GM12878 (cell line): ENCODE measurements around the gene AUNIP. TPM values are rescaled to one million over a fixed set of nuclear protein-coding genes. Genes with fewer than 3 reads are reported as not detected.

ENCODE experiments used
- BACH1 ChIP-seq: fragments of 450-650 bp; IDR thresholded peaks from 2 replicates; pipeline ENCODE4 v1.6.1; 2017; ENCODE audit warnings: mild to moderate bottlenecking, borderline replicate concordance
- HDAC2 ChIP-seq: fragments of 200-600 bp; sonication (generic); IDR thresholded peaks from 2 replicates; pipeline ENCODE4 v1.6.1; 2017
- LARP7 ChIP-seq: fragments of 450-650 bp; IDR thresholded peaks from 2 replicates; pipeline ENCODE4 v1.6.1; 2017; ENCODE audit warnings: mild to moderate bottlenecking
- MLLT1 ChIP-seq: fragments of 450-650 bp; IDR thresholded peaks from 2 replicates; pipeline ENCODE4 v1.6.1; 2016; ENCODE audit warnings: mild to moderate bottlenecking
- MXI1 ChIP-seq: fragments of 150-350 bp; IDR thresholded peaks from 2 replicates; pipeline ENCODE4 v1.6.1; 2011; ENCODE audit warnings: low read depth, mild to moderate bottlenecking, inconsistent platforms, low read length, improper control_type of control experiment
- POLR2AphosphoS5 ChIP-seq: IDR thresholded peaks from 2 replicates; pipeline ENCODE4 v1.6.1; 2011; ENCODE audit warnings: mild to moderate bottlenecking, low read length, inconsistent platforms
- POU2F2 ChIP-seq: IDR thresholded peaks from 3 replicates; pipeline ENCODE4 v1.6.1; 2011; ENCODE audit warnings: low read depth, mild to moderate bottlenecking, low read length, borderline replicate concordance
- RAD21 ChIP-seq: IDR thresholded peaks from 2 replicates; pipeline ENCODE4 v1.6.1; 2011; ENCODE audit warnings: mild to moderate bottlenecking, low read depth, low read length, moderate library complexity; ENCODE audit not compliant: insufficient read depth
- STAT3 ChIP-seq: IDR thresholded peaks from 2 replicates; pipeline ENCODE4 v1.6.1; 2011; ENCODE audit warnings: low read depth, low read length, improper control_type of control experiment
- TARDBP ChIP-seq: IDR thresholded peaks from 2 replicates; pipeline ENCODE4 v1.6.1; 2016; ENCODE audit warnings: borderline replicate concordance
- WRNIP1 ChIP-seq: IDR thresholded peaks from 2 replicates; pipeline ENCODE4 v1.6.1; 2011; ENCODE audit warnings: low read depth, low read length, improper control_type of control experiment, borderline replicate concordance
- YY1 ChIP-seq: IDR thresholded peaks from 2 replicates; pipeline ENCODE4 v1.6.1; 2011; ENCODE audit warnings: low read depth, mild to moderate bottlenecking, low read length
- ZNF622 ChIP-seq: fragments of 450-650 bp; IDR thresholded peaks from 2 replicates; pipeline ENCODE4 v1.6.1; 2017; ENCODE audit warnings: mild to moderate bottlenecking, inconsistent platforms
- ZNF687 ChIP-seq: fragments of 450-650 bp; IDR thresholded peaks from 2 replicates; pipeline ENCODE4 v1.6.1; 2017; ENCODE audit warnings: mild to moderate bottlenecking, moderate library complexity
- polyA plus RNA-seq, 11 experiments: library from polyadenylated mRNA; depleted of rRNA in 4 of 11; unstranded in 6 of 11; stranded (reverse) in 5 of 11; fragments of >200 nt; fragmentation: Nextera tagmentation in 4 of 11; fragmentation: Illumina TruSeq in 1 of 11; extraction: Ambion mirVana in 4 of 11; extraction: Trizol in 1 of 11; gene quantifications; 1 replicate in 1 of 11; 2 replicates in 10 of 11; pipeline versions ENCODE4 v1.2.1 to v1.2.3, GENCODE V29; 2011 to 2016; ENCODE audit warnings: inconsistent platforms in 2 of 11, missing spikeins in 2 of 11, low read depth in 1 of 11
- total RNA-seq, 4 experiments: library from RNA; depleted of rRNA in 3 of 4; stranded (reverse); fragments of >200 nt in 3 of 4; fragmentation: Illumina TruSeq in 1 of 4; extraction: Trizol in 1 of 4; gene quantifications; 2 replicates each; pipeline versions ENCODE4 v1.2.1 to v1.2.3, GENCODE V29; 2013 to 2021
- TF ChIP-seq, protein P1 (sequence below): IDR thresholded peaks from 2 replicates; pipeline ENCODE4 v1.6.1; 2011; ENCODE audit warnings: low read depth, mild to moderate bottlenecking, low read length, moderate library complexity, borderline replicate concordance; ENCODE audit errors: extremely low read depth
- TF ChIP-seq, protein P2 (sequence below): fragments of 450-650 bp; IDR thresholded peaks from 2 replicates; pipeline ENCODE4 v1.6.1; 2017; ENCODE audit warnings: mild to moderate bottlenecking, low read depth, inconsistent platforms; ENCODE audit not compliant: poor library complexity, severe bottlenecking
- TF ChIP-seq, protein P3 (sequence below): fragments of 450-650 bp; formaldehyde crosslinking; IDR thresholded peaks from 2 replicates; pipeline ENCODE4 v1.5.0; 2022; ENCODE audit warnings: mild to moderate bottlenecking, missing genetic modification characterization

AUNIP gene
- total and polyA plus RNA-seq, 10 of the 15 experiments (the other 5 are each of a cell fraction or from before 2014, with no cell fraction given): 3.9 to 20.0 (median 12.7) TPM

DNA sequence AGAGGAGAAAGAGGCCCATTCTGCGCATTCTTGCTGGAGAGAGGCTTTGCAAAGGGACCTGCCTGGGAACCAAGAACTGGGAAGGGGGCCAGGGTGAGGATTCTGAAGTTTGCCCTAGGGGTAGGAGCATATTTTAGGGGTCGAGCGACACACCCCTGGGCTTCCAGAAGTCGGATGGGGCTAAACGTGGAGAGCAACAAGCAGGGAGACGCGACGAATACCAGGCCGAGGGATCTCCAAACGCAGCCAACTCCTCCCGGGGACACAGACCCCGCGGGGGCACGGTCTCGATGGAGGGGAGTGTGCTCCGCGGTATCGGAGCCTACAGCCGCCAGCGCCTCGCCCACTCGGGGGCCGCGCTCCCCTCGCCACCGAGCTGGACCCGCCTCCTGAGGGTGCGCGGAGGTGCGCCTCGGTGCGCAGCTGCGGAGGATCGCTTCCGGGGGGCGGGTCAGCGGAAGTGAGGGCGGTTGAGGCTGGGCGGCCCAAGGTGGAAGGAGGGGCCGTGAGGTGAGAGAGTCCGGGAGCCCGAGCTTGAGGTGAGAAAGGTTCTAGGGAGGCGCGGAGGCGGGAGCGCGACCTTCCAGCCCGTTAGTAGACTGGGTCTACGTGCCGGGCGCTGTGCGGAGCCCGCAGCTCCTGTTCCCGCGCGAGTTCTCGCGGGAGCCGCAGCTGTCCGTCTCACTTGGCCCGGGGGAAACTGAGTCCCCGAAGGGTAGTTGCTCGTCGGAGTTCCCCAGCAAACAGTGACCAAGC lies 39.6 kb downstream of the AUNIP start, which contains the start of gene MTFR1L (continued):
- TF ChIP-seq TARDBP (no peak), BACH1 (peak; percentile 51; the same call in 1 of the 2 replicates), MLLT1 (no peak), STAT3 (no peak), RAD21 (no peak), POU2F2 (no peak), MXI1 (0 out of 2 replicates have a peak, but pooled peaks have one; percentile 19), WRNIP1 (0 out of 2 replicates have a peak, but pooled peaks have one; percentile 54), POLR2AphosphoS5 (peak; percentile 79; the same call in 1 of the 2 replicates), ZNF622 (no peak), ZNF687 (no peak; the same call in none of the 2 replicates), LARP7 (peak; percentile 21; the same call in 1 of the 2 replicates), HDAC2 (no peak), YY1 (no peak)
- TF ChIP-seq, protein P1, sequence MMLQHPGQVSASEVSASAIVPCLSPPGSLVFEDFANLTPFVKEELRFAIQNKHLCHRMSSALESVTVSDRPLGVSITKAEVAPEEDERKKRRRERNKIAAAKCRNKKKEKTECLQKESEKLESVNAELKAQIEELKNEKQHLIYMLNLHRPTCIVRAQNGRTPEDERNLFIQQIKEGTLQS: no peak
- TF ChIP-seq, protein P2, sequence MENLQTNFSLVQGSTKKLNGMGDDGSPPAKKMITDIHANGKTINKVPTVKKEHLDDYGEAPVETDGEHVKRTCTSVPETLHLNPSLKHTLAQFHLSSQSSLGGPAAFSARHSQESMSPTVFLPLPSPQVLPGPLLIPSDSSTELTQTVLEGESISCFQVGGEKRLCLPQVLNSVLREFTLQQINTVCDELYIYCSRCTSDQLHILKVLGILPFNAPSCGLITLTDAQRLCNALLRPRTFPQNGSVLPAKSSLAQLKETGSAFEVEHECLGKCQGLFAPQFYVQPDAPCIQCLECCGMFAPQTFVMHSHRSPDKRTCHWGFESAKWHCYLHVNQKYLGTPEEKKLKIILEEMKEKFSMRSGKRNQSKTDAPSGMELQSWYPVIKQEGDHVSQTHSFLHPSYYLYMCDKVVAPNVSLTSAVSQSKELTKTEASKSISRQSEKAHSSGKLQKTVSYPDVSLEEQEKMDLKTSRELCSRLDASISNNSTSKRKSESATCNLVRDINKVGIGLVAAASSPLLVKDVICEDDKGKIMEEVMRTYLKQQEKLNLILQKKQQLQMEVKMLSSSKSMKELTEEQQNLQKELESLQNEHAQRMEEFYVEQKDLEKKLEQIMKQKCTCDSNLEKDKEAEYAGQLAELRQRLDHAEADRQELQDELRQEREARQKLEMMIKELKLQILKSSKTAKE: no peak
- TF ChIP-seq, protein P3, sequence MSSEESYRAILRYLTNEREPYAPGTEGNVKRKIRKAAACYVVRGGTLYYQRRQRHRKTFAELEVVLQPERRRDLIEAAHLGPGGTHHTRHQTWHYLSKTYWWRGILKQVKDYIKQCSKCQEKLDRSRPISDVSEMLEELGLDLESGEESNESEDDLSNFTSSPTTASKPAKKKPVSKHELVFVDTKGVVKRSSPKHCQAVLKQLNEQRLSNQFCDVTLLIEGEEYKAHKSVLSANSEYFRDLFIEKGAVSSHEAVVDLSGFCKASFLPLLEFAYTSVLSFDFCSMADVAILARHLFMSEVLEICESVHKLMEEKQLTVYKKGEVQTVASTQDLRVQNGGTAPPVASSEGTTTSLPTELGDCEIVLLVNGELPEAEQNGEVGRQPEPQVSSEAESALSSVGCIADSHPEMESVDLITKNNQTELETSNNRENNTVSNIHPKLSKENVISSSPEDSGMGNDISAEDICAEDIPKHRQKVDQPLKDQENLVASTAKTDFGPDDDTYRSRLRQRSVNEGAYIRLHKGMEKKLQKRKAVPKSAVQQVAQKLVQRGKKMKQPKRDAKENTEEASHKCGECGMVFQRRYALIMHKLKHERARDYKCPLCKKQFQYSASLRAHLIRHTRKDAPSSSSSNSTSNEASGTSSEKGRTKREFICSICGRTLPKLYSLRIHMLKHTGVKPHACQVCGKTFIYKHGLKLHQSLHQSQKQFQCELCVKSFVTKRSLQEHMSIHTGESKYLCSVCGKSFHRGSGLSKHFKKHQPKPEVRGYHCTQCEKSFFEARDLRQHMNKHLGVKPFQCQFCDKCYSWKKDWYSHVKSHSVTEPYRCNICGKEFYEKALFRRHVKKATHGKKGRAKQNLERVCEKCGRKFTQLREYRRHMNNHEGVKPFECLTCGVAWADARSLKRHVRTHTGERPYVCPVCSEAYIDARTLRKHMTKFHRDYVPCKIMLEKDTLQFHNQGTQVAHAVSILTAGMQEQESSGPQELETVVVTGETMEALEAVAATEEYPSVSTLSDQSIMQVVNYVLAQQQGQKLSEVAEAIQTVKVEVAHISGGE (CRISPR knock-in tag): peak; percentile 28; the same call in 1 of the 2 replicates
